ENCODE data around the gene ADRA1B. TPM values are rescaled to one million over a fixed set of nuclear protein-coding genes. Genes with fewer than 3 reads are reported as not detected.
"Not testable (repeated sequence)": the region's sequence is repeated elsewhere in the genome, so short reads cannot be mapped to it uniquely, and the experiment has no call there.

The ADRA1B gene
- total and polyA plus RNA-seq, 4 donors: 2.1 to 11.6 (median 7.0) TPM

DNA sequence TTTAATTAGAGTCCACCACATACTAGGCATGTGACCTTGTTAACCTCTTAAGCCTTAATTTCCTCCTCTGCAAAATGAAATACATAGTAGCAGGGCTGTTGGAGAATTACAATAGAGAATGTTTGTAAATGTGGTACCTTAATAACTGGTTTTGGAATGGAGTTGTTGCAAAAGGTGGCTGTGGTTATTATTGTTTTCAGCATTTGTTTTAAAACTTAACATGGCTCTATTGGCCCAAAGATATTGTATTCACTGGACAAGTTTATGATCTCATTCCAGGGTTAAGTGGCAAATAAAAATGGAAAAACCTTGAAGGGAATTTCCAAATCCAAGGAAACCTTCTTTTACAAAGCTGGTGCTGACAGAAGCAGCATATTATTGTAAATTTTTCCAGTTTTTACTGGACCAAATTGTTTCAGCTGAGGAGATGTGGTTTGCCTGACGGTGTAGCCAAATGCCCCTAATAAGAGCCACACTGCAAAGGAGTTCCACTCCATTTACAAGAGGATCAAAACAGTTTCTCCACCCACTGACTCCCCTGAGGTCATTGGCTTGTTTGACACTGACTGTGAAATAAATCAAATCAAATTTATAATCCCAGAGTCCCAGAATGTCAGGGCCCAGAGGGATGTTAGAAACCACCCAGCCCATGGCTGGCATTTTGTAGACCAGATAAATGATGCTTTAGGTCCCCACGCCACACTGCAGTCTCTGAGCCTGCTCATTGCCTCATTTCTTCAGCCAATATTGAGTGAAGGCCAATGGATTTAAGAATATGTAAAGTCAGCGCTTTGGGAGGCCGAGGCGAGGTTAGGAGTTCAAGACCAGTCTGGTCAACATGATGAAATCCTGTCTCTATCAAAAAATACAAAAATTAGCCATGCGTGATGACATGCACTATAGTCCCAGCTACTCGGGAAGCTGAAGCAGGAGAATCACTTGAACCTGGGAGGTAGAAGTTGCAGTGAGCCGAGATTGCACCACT is 45.2 kb downstream of the ADRA1B start:
- no peaks in the 10 kb centered on the region for H3K27me3 ChIP-seq (ENCODE audit: control insufficient read depth, insufficient read depth, low read length)
- H3K27ac ChIP-seq (ENCODE audit: low read depth, low read length): no peak overlapping the region
- H3K4me1 ChIP-seq (ENCODE audit: control insufficient read depth, insufficient read depth, low read length): peaks cover 5% of the 10 kb centered on the region
- H3K9me3 ChIP-seq (ENCODE audit: control insufficient read depth, insufficient read depth, low read length): no peaks in the 10 kb centered on the region
- no peak overlapping the region for H3K4me3 ChIP-seq (ENCODE audit: low read depth, low read length)
- H3K36me3 ChIP-seq (ENCODE audit: control insufficient read depth, insufficient read depth, low read length): no peaks in the 10 kb centered on the region
- DNase-seq (ENCODE audit: low read depth in 4 of 6, low spot score in 6 of 6): no peak
- 84% methylated on average over 6 of the region's 8 CpGs for WGBS (ENCODE audit: insufficient coverage)

DNA sequence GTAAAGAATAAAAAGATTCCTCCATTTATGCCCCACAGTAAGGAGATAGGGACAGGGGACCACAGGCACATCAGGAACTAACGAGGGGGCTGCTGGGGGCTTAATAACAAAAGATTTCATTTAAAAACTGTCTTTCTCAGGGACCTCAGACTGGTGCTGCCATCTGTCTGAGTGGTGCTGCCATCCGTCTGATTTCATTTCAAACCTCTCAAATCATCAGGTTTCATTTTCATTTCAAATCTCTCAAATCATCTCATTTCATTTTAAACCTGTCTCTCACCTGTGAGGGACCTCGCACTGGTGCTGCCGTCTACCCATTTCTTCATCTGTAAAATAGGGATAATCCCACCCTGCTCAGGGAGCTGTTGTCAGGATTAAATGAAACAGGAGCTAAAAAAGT is 45.9 kb downstream of the ADRA1B start:
- no peak overlapping the region for H3K4me3 ChIP-seq (ENCODE audit: low read depth, low read length)
- no peak for DNase-seq (ENCODE audit: low read depth in 4 of 6, low spot score in 6 of 6)
- no peak overlapping the region for H3K27ac ChIP-seq (ENCODE audit: low read depth, low read length)
- 95% methylated on average over 2 of the region's 4 CpGs for WGBS (ENCODE audit: insufficient coverage)
- no peaks in the 10 kb centered on the region for H3K36me3 ChIP-seq (ENCODE audit: control insufficient read depth, insufficient read depth, low read length)
- H3K9me3 ChIP-seq (ENCODE audit: control insufficient read depth, insufficient read depth, low read length): no peaks in the 10 kb centered on the region
- no peaks in the 10 kb centered on the region for H3K27me3 ChIP-seq (ENCODE audit: control insufficient read depth, insufficient read depth, low read length)
- H3K4me1 ChIP-seq (ENCODE audit: control insufficient read depth, insufficient read depth, low read length): peaks cover 5% of the 10 kb centered on the region

DNA sequence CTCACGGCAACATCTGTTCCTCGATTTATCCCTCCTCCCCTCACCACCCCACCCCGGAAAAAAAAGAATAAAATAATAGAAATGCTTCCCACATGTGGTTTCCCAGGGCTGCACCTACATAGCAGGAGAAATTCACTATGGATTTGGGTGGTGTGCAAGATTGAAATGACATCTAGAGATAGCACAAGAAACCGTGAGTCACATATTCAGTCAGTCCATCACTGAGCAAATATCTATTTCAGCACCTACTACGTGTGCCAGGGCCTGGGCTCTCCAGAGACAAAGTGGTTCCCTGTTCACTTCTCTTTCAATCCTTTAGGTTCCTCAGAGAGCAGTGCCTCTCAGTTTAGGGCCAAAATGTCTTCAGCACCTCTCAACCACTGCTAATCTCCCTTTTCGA is 47.7 kb downstream of the ADRA1B start:
- no peak overlapping the region for H3K27ac ChIP-seq (ENCODE audit: low read depth, low read length)
- H3K27me3 ChIP-seq (ENCODE audit: control insufficient read depth, insufficient read depth, low read length): peaks cover 7% of the 10 kb centered on the region
- no peak overlapping the region for H3K4me3 ChIP-seq (ENCODE audit: low read depth, low read length)
- 82% methylated on average over 2 of the region's 6 CpGs for WGBS (ENCODE audit: insufficient coverage)
- no peaks in the 10 kb centered on the region for H3K36me3 ChIP-seq (ENCODE audit: control insufficient read depth, insufficient read depth, low read length)
- DNase-seq (ENCODE audit: low read depth in 4 of 6, low spot score in 6 of 6): no peak
- H3K9me3 ChIP-seq (ENCODE audit: control insufficient read depth, insufficient read depth, low read length): no peaks in the 10 kb centered on the region
- peaks cover 5% of the 10 kb centered on the region for H3K4me1 ChIP-seq (ENCODE audit: control insufficient read depth, insufficient read depth, low read length)

DNA sequence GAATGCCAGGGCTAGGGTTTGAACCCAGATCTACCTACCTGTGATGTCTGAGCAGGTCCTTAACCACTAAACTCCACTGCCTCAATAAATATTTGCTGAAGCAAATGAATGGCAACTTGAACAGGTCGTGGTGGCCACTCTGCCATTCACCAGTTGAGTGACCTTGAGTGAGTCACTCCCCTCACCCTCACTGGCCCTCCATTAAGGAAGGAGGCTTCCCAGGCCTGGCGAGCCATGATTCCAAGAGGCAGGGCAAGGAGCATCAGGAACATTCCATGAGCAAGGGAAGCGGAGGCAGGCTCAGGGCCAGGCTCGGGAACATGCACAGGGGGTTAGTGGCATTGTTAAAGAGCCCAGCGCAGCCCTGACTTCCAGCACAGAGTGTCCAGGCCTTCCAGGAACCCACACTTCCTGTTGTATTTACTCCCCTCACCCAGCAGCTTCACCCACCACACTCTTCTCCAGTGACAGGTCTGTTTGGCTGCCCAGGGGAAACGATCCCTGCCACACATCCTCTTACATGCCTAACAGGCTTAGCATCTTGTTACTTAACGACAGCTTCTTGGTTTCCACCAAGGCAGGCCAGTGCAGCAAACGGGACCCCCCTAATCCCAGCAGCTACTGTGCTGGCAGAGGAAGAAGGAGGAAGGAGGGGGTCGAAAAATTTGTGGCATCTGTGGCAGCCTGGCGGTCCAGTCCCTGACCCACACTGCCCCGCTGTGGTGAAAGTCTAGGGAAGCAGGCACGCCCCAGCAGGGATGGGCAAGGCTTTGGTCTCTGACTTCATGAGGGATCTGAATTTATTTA is 49.0 kb downstream of the ADRA1B start:
- WGBS (ENCODE audit: insufficient coverage): 53% methylated on average over 7 of the region's 12 CpGs
- no peak overlapping the region for H3K4me3 ChIP-seq (ENCODE audit: low read depth, low read length)
- no peaks in the 10 kb centered on the region for H3K9me3 ChIP-seq (ENCODE audit: control insufficient read depth, insufficient read depth, low read length)
- peaks cover 13% of the 10 kb centered on the region for H3K27me3 ChIP-seq (ENCODE audit: control insufficient read depth, insufficient read depth, low read length)
- peak in 4 of 6 donors; percentile 17 to 79 (median 42) for DNase-seq (ENCODE audit: low read depth in 4 of 6, low spot score in 6 of 6)
- H3K4me1 ChIP-seq (ENCODE audit: control insufficient read depth, insufficient read depth, low read length): peaks cover 5% of the 10 kb centered on the region
- H3K27ac ChIP-seq (ENCODE audit: low read depth, low read length): no peak overlapping the region
- H3K36me3 ChIP-seq (ENCODE audit: control insufficient read depth, insufficient read depth, low read length): no peaks in the 10 kb centered on the region

DNA sequence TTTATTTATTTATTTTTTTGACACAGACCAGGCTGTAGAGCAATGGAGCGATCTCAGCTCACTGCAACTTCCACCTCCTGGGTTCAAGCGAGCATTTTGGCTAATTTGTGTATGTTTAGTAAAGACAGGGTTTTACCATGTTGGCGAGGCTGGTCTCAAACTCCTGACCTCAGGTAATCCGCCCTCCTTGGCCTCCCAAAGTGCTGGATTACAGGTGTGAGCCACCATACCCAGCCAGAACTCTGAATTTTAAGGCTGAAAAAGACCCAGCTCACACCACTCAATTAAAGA is 49.5 kb downstream of the ADRA1B start:
- not testable (repeated sequence) for H3K4me3 ChIP-seq (ENCODE audit: low read depth, low read length); H3K9me3 ChIP-seq (ENCODE audit: control insufficient read depth, insufficient read depth, low read length); H3K4me1 ChIP-seq (ENCODE audit: control insufficient read depth, insufficient read depth, low read length); H3K27ac ChIP-seq (ENCODE audit: low read depth, low read length); H3K36me3 ChIP-seq (ENCODE audit: control insufficient read depth, insufficient read depth, low read length); DNase-seq (ENCODE audit: low read depth in 4 of 6, low spot score in 6 of 6)
- peaks cover 19% of the 10 kb centered on the region for H3K27me3 ChIP-seq (ENCODE audit: control insufficient read depth, insufficient read depth, low read length)
- WGBS (ENCODE audit: insufficient coverage): no CpG with 5 or more reads among the region's 4 CpGs

DNA sequence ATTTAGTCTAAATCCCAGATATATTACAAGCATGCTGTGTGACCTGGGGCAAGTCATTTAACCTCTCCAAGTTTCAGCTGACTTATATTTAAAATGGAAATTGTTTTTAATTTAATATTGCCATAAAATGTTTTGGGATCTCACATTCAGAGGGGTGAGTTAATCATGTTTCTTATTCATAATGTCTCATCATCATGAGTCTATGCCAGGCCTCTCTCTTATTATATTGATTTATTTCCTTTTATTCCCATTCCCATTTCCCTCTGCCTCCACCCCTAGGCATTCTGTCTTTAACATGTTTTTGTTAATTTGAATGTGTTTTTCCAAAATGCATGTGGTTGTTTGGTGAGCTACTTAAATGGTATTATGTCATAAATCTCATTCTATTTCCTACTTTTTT is 53.7 kb downstream of the ADRA1B start:
- Histone ChIP-seq H3K9me3 (ENCODE audit: control insufficient read depth, insufficient read depth, low read length) (no peaks in the 10 kb centered on the region), H3K27me3 (ENCODE audit: control insufficient read depth, insufficient read depth, low read length) (peaks cover 42% of the 10 kb centered on the region), H3K4me3 (ENCODE audit: low read depth, low read length) (no peak overlapping the region), H3K27ac (ENCODE audit: low read depth, low read length) (no peak overlapping the region), H3K4me1 (ENCODE audit: control insufficient read depth, insufficient read depth, low read length) (peaks cover 14% of the 10 kb centered on the region), H3K36me3 (ENCODE audit: control insufficient read depth, insufficient read depth, low read length) (no peaks in the 10 kb centered on the region)
- no peak for DNase-seq (ENCODE audit: low read depth in 4 of 6, low spot score in 6 of 6)

DNA sequence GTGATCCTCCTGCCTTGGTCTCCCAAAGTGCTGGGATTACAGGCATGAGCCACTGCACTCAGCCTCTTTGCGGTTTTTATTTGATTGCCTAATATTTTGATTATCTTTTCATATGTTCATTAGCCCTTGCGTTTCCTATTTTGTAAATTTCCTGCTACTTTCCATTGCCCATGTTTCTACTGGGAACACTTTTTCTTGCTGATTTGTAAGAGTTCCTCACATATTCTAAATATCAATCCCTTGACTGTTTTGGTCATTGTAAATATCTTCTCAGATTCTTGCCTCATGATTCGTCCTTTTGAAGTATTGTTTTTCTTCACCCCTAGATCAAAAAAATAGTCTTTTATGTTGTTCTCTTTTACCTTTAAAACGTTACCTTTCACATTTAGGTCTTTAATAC is 54.8 kb downstream of the ADRA1B start:
- H3K9me3 ChIP-seq (ENCODE audit: control insufficient read depth, insufficient read depth, low read length): no peaks in the 10 kb centered on the region
- WGBS (ENCODE audit: insufficient coverage): 100% methylated on average over 1 of the region's 4 CpGs
- no peaks in the 10 kb centered on the region for H3K36me3 ChIP-seq (ENCODE audit: control insufficient read depth, insufficient read depth, low read length)
- H3K27me3 ChIP-seq (ENCODE audit: control insufficient read depth, insufficient read depth, low read length): peaks cover 42% of the 10 kb centered on the region
- H3K4me3 ChIP-seq (ENCODE audit: low read depth, low read length): no peak overlapping the region
- H3K27ac ChIP-seq (ENCODE audit: low read depth, low read length): no peak overlapping the region
- DNase-seq (ENCODE audit: low read depth in 4 of 6, low spot score in 6 of 6): no peak
- peaks cover 9% of the 10 kb centered on the region for H3K4me1 ChIP-seq (ENCODE audit: control insufficient read depth, insufficient read depth, low read length)

DNA sequence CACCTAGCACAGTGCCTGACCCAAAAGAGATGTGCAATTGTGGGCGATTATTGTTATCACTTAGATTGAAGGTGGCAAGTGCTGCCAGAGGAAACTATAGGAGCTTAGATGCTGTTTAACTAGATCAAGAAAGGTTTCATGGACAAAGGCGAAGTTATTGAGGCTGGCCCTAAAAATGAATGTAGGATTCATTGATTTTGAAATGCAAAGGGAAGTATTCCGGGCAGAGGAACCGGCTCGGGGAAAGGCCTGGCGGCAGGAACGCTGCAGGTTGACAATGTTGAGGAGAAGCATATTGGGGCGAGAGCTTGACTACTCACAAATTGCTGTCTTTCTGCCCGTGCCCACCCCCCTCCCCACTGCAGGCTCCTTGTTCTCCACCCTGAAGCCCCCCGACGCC is 55.2 kb downstream of the ADRA1B start:
- Histone ChIP-seq H3K4me3 (ENCODE audit: low read depth, low read length) (no peak overlapping the region), H3K27me3 (ENCODE audit: control insufficient read depth, insufficient read depth, low read length) (peaks cover 42% of the 10 kb centered on the region), H3K4me1 (ENCODE audit: control insufficient read depth, insufficient read depth, low read length) (peaks cover 9% of the 10 kb centered on the region), H3K36me3 (ENCODE audit: control insufficient read depth, insufficient read depth, low read length) (no peaks in the 10 kb centered on the region), H3K27ac (ENCODE audit: low read depth, low read length) (no peak overlapping the region), H3K9me3 (ENCODE audit: control insufficient read depth, insufficient read depth, low read length) (no peaks in the 10 kb centered on the region)
- 25% methylated on average over 10 of the region's 11 CpGs for WGBS (ENCODE audit: insufficient coverage)
- no peak for DNase-seq (ENCODE audit: low read depth in 4 of 6, low spot score in 6 of 6)

DNA sequence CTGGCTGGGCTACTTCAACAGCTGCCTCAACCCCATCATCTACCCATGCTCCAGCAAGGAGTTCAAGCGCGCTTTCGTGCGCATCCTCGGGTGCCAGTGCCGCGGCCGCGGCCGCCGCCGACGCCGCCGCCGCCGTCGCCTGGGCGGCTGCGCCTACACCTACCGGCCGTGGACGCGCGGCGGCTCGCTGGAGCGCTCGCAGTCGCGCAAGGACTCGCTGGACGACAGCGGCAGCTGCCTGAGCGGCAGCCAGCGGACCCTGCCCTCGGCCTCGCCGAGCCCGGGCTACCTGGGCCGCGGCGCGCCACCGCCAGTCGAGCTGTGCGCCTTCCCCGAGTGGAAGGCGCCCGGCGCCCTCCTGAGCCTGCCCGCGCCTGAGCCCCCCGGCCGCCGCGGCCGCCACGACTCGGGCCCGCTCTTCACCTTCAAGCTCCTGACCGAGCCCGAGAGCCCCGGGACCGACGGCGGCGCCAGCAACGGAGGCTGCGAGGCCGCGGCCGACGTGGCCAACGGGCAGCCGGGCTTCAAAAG is 55.7 kb downstream of the ADRA1B start:
- Histone ChIP-seq H3K4me3 (ENCODE audit: low read depth, low read length) (no peak overlapping the region), H3K27me3 (ENCODE audit: control insufficient read depth, insufficient read depth, low read length) (peaks cover 42% of the 10 kb centered on the region), H3K36me3 (ENCODE audit: control insufficient read depth, insufficient read depth, low read length) (no peaks in the 10 kb centered on the region), H3K4me1 (ENCODE audit: control insufficient read depth, insufficient read depth, low read length) (peaks cover 9% of the 10 kb centered on the region), H3K27ac (ENCODE audit: low read depth, low read length) (no peak overlapping the region), H3K9me3 (ENCODE audit: control insufficient read depth, insufficient read depth, low read length) (no peaks in the 10 kb centered on the region)
- DNase-seq (ENCODE audit: low read depth in 4 of 6, low spot score in 6 of 6): peak in 2 of 6 donors; percentile 33 to 54
- WGBS (ENCODE audit: insufficient coverage): 1% methylated on average over 76 of the region's 76 CpGs
